ENCODE results near the gene ORMDL1.

Gene ORMDL1

GRCh38 chr2:189783927-189784867 lies at the start of gene ORMDL1, which contains the start of gene PMS1:
ORMDL1 (minus strand) TSS chr2:189784339; CDS start chr2:189782595, 1,744 bp downstream.
PMS1 (plus strand) TSS chr2:189784450; CDS start chr2:189791810, 7,360 bp downstream.
- DNase-seq (ENCODE audit: low read depth in 2 of 2): peak; percentile 86 to 87

GRCh38 chr2:189830510-189830909 lies 46.4 kb upstream of the ORMDL1 start:
- no peak for DNase-seq (ENCODE audit: low read depth in 2 of 2)

- peak; percentile 66 to 70 for DNase-seq (ENCODE audit: low read depth in 2 of 2)
Measured at GRCh38 chr2:189829102-189829833, 45.1 kb upstream of the ORMDL1 start.

GRCh38 chr2:189826039-189826438 lies 41.9 kb upstream of the ORMDL1 start:
- DNase-seq (ENCODE audit: low read depth in 2 of 2): no peak

- DNase-seq (ENCODE audit: low read depth in 2 of 2): no peak
Measured at GRCh38 chr2:189824694-189825396, 40.7 kb upstream of the ORMDL1 start.

GRCh38 chr2:189821953-189822748 lies 38.0 kb upstream of the ORMDL1 start:
- peak in 1 of 2 experiments; percentile 25 for DNase-seq (ENCODE audit: low read depth in 2 of 2)

- peak; percentile 43 to 52 for DNase-seq (ENCODE audit: low read depth in 2 of 2)
Measured at GRCh38 chr2:189819297-189819704, 35.2 kb upstream of the ORMDL1 start.

GRCh38 chr2:189818249-189819038 lies 34.3 kb upstream of the ORMDL1 start:
- DNase-seq (ENCODE audit: low read depth in 2 of 2): no peak

GRCh38 chr2:189803431-189803830 lies 19.3 kb upstream of the ORMDL1 start:
- no peak for DNase-seq (ENCODE audit: low read depth in 2 of 2)

- DNase-seq (ENCODE audit: low read depth in 2 of 2): no peak
Measured at GRCh38 chr2:189802396-189802912, 18.3 kb upstream of the ORMDL1 start.

- DNase-seq (ENCODE audit: low read depth in 2 of 2): no peak
Measured at GRCh38 chr2:189799531-189799930, 15.4 kb upstream of the ORMDL1 start.

- DNase-seq (ENCODE audit: low read depth in 2 of 2): no peak
Measured at GRCh38 chr2:189799030-189799331, 14.8 kb upstream of the ORMDL1 start.

- DNase-seq (ENCODE audit: low read depth in 2 of 2): no peak
Measured at GRCh38 chr2:189798312-189799029, 14.3 kb upstream of the ORMDL1 start.

GRCh38 chr2:189797902-189798301 lies 13.8 kb upstream of the ORMDL1 start:
- DNase-seq (ENCODE audit: low read depth in 2 of 2): no peak

- DNase-seq (ENCODE audit: low read depth in 2 of 2): no peak
Measured at GRCh38 chr2:189794310-189794709, 10.2 kb upstream of the ORMDL1 start.

GRCh38 chr2:189791338-189792042 lies 7.4 kb upstream of the ORMDL1 start:
- DNase-seq (ENCODE audit: low read depth in 2 of 2): no peak

- no peak for DNase-seq (ENCODE audit: low read depth in 2 of 2)
Measured at GRCh38 chr2:189783451-189783926, 650 bp downstream of the ORMDL1 start.

GRCh38 chr2:189782221-189782671 lies 1.9 kb downstream of the ORMDL1 start:
- DNase-seq (ENCODE audit: low read depth in 2 of 2): no peak

GRCh38 chr2:189772212-189772611 lies 11.9 kb downstream of the ORMDL1 start:
- no peak for DNase-seq (ENCODE audit: low read depth in 2 of 2)

Measured in fibroblast of skin of left biceps (primary cell).